Neural cell (in vitro differentiated cells): Measurements from ENCODE around the gene CNTN6. TPM values are rescaled to one million over a fixed set of nuclear protein-coding genes. Genes with fewer than 3 reads are reported as not detected.

Experiments
- H2AFZ ChIP-seq: fragments of 200-600, 300-800 bp; sonication (generic), shearing (Covaris generic); 2 replicates; pipeline ENCODE4 v1.6.0; 2014; ENCODE audit warnings: low read depth, mild to moderate bottlenecking, antibody characterized with exemption, low read length, moderate library complexity
- H3F3A ChIP-seq: fragments of 200-600 bp; shearing (Covaris generic); 2 replicates; pipeline ENCODE4 v1.6.1; 2016; ENCODE audit warnings: mild to moderate bottlenecking, moderate library complexity, mixed read lengths, antibody characterized with exemption, low read length; ENCODE audit not compliant: insufficient read depth, poor library complexity, severe bottlenecking
- H3K27ac ChIP-seq: fragments of 200-600, 300-800 bp; sonication (generic), shearing (Covaris generic); 2 replicates; pipeline ENCODE4 v1.5.1; 2014; ENCODE audit warnings: mild to moderate bottlenecking, low read length, moderate library complexity
- H3K27me3 ChIP-seq: fragments of 300-800, 200-600 bp; sonication (generic), shearing (Covaris generic); 2 replicates; pipeline ENCODE4 v1.6.0; 2014; ENCODE audit warnings: mild to moderate bottlenecking, low read depth, low read length, moderate library complexity; ENCODE audit not compliant: insufficient read depth
- H3K36me3 ChIP-seq: fragments of 300-800, 200-600 bp; sonication (generic), shearing (Covaris generic); 2 replicates; pipeline ENCODE4 v1.5.1; 2014; ENCODE audit warnings: mild to moderate bottlenecking, antibody characterized with exemption, low read length, moderate library complexity; ENCODE audit not compliant: insufficient read depth
- H3K4me2 ChIP-seq: fragments of 300-800, 200-600 bp; sonication (generic), shearing (Covaris generic); 2 replicates; pipeline ENCODE4 v1.6.0; 2014; ENCODE audit warnings: mild to moderate bottlenecking, low read length
- H3K4me3 ChIP-seq: fragments of 300-800, 200-600 bp; sonication (generic), shearing (Covaris generic); 2 replicates; pipeline ENCODE4 v1.5.1; 2014; ENCODE audit warnings: mild to moderate bottlenecking, low read length, moderate library complexity
- H3K79me2 ChIP-seq: fragments of 200-600 bp; shearing (Covaris generic); replicated peaks from 2 replicates; pipeline ENCODE4 v1.6.0; 2014; ENCODE audit warnings: mild to moderate bottlenecking, low read length, moderate library complexity; ENCODE audit not compliant: insufficient read depth
- H3K9ac ChIP-seq: fragments of 300-800, 200-600 bp; sonication (generic), shearing (Covaris generic); 2 replicates; pipeline ENCODE4 v1.6.1; 2016; ENCODE audit warnings: mild to moderate bottlenecking, low read length, mixed read lengths
- H3K9me2 ChIP-seq: fragments of 200-600 bp; shearing (Covaris generic); 2 replicates; pipeline ENCODE4 v1.6.1; 2016; ENCODE audit warnings: mild to moderate bottlenecking, low read length, mixed read lengths; ENCODE audit not compliant: insufficient read depth
- H3K9me3 ChIP-seq: fragments of 200-600, 300-800 bp; sonication (generic), shearing (Covaris generic); 2 replicates; pipeline ENCODE4 v1.6.1; 2016; ENCODE audit warnings: mild to moderate bottlenecking, mixed run types, low read length, moderate library complexity, mixed read lengths
- H4K20me1 ChIP-seq: fragments of 200-600 bp; shearing (Covaris generic); 2 replicates; pipeline ENCODE4 v1.6.1; 2016; ENCODE audit warnings: mild to moderate bottlenecking, mixed run types; ENCODE audit not compliant: insufficient read depth
- CTCF ChIP-seq: fragments of 450-650 bp; IDR thresholded peaks from 2 replicates; pipeline ENCODE4 v1.5.1; 2014; ENCODE audit warnings: antibody characterized with exemption, mild to moderate bottlenecking, moderate library complexity; ENCODE audit not compliant: poor library complexity, severe bottlenecking
- EP300 ChIP-seq: fragments of 450-650 bp; conservative IDR thresholded peaks from 2 replicates; pipeline ENCODE4 v1.6.1; 2014; ENCODE audit warnings: antibody characterized with exemption, mild to moderate bottlenecking, moderate library complexity; ENCODE audit not compliant: poor library complexity, severe bottlenecking
- EZH2 ChIP-seq: fragments of 200-600, 300-800 bp; shearing (Covaris generic), sonication (generic); IDR thresholded peaks from 2 replicates; pipeline ENCODE4 v1.6.1; 2014; ENCODE audit warnings: antibody characterized with exemption, low read length, borderline replicate concordance, mild to moderate bottlenecking; ENCODE audit not compliant: insufficient read depth, poor library complexity, severe bottlenecking
- MXI1 ChIP-seq: fragments of 450-650 bp; conservative IDR thresholded peaks from 2 replicates; pipeline ENCODE4 v1.6.1; 2014; ENCODE audit warnings: antibody characterized with exemption, mild to moderate bottlenecking; ENCODE audit not compliant: poor library complexity, severe bottlenecking
- POLR2AphosphoS5 ChIP-seq: IDR thresholded peaks from 2 replicates; pipeline ENCODE4 v1.6.1; 2012
- RAD21 ChIP-seq: fragments of 450-650 bp; conservative IDR thresholded peaks from 2 replicates; pipeline ENCODE4 v1.6.1; 2014; ENCODE audit warnings: antibody characterized with exemption, mild to moderate bottlenecking, moderate library complexity
- REST ChIP-seq: IDR thresholded peaks from 2 replicates; pipeline ENCODE4 v1.6.1; 2012; ENCODE audit warnings: borderline replicate concordance
- SMC3 ChIP-seq: fragments of 450-650 bp; conservative IDR thresholded peaks from 2 replicates; pipeline ENCODE4 v1.6.1; 2014; ENCODE audit warnings: antibody characterized with exemption, mild to moderate bottlenecking, moderate library complexity; ENCODE audit not compliant: poor library complexity
- TAF1 ChIP-seq: IDR thresholded peaks from 2 replicates; pipeline ENCODE4 v1.6.1; 2012; ENCODE audit warnings: low read depth
- polyA plus RNA-seq: library from polyadenylated mRNA; depleted of rRNA; stranded (reverse); fragments of >200 nt; gene quantifications from 2 replicates; pipeline ENCODE4 v1.2.3, GENCODE V29; 2014
- small RNA-seq, 3 experiments: library from RNA; depleted of rRNA; stranded (forward); fragments of <200 nt; gene quantifications; one replicate each; pipeline ENCODE3, GENCODE V24; 2012

The CNTN6 gene
- polyA plus RNA-seq, 1 donor from 2014 or later = 1.8 TPM

GRCh38 chr3:1448443-1448842, 355.6 kb downstream of the CNTN6 start:
- Histone ChIP-seq H4K20me1 (no peaks in the 10 kb centered on the region), H3K9ac (no peak overlapping the region), H3K27me3 (no peaks in the 10 kb centered on the region), H3K4me3 (no peak overlapping the region), H3K36me3 (no peaks in the 10 kb centered on the region), H3K79me2 (no peaks in the 10 kb centered on the region), H2AFZ (no peak overlapping the region), H3K9me2 (no peaks in the 10 kb centered on the region), H3F3A (no peaks in the 10 kb centered on the region), H3K9me3 (no peaks in the 10 kb centered on the region), H3K4me2 (no peak overlapping the region), H3K27ac (no peak overlapping the region)
- no peak for TF ChIP-seq SMC3
- no peak for TF ChIP-seq TAF1
- TF ChIP-seq REST = no peak
- no peak for TF ChIP-seq POLR2AphosphoS5
- no peak for TF ChIP-seq CTCF
- TF ChIP-seq EP300 = no peak
- no peak for TF ChIP-seq RAD21
- no peak for TF ChIP-seq EZH2
- no peak for TF ChIP-seq MXI1

Small RNA genes lying within 50 kb of the gene (small RNA-seq; reads per million reads assigned to genes)
- 0 reads per million in 3 experiments for gene CRB3P1
- 0 reads per million in 3 experiments for gene RN7SL120P
